GM23248 (cell line): Measurements from ENCODE around the gene ASB5. TPM values are rescaled to one million over a fixed set of nuclear protein-coding genes. Genes with fewer than 3 reads are reported as not detected.

Experiments
- DNase-seq: peaks from one replicate; pipeline ENCODE4 v3.0.0-alpha.2; 2015
- H2AFZ ChIP-seq: fragments of 200-600 bp; sonication (generic); 2 replicates; pipeline ENCODE4 v1.6.1; 2016; ENCODE audit warnings: antibody characterized with exemption
- H3F3A ChIP-seq: fragments of 200-600 bp; sonication (generic); 2 replicates; pipeline ENCODE4 v1.6.1; 2016; ENCODE audit warnings: mild to moderate bottlenecking, antibody characterized with exemption, mixed run types; ENCODE audit not compliant: insufficient read depth
- H3K27ac ChIP-seq: fragments of 200-600 bp; sonication (generic); 2 replicates; pipeline ENCODE4 v1.5.1; 2016; ENCODE audit warnings: mild to moderate bottlenecking
- H3K27me3 ChIP-seq: fragments of 200-600 bp; sonication (generic); replicated peaks from 2 replicates; pipeline ENCODE4 v1.6.1; 2016; ENCODE audit warnings: mild to moderate bottlenecking; ENCODE audit not compliant: insufficient read depth
- H3K36me3 ChIP-seq: fragments of 200-600 bp; sonication (generic); 2 replicates; pipeline ENCODE4 v1.6.1; 2016; ENCODE audit warnings: low read depth, mild to moderate bottlenecking
- H3K4me1 ChIP-seq: fragments of 200-600 bp; sonication (generic); 2 replicates; pipeline ENCODE4 v1.6.1; 2016; ENCODE audit warnings: mild to moderate bottlenecking; ENCODE audit not compliant: insufficient read depth
- H3K4me2 ChIP-seq: fragments of 200-600 bp; sonication (generic); one replicate; pipeline ENCODE4 v1.6.1; 2016; ENCODE audit warnings: mild to moderate bottlenecking; ENCODE audit not compliant: unreplicated experiment
- H3K4me3 ChIP-seq: fragments of 200-600 bp; sonication (generic); 2 replicates; pipeline ENCODE4 v1.5.1; 2016; ENCODE audit warnings: mild to moderate bottlenecking
- H3K79me2 ChIP-seq: fragments of 200-600 bp; sonication (generic); 2 replicates; pipeline ENCODE4 v1.6.1; 2016; ENCODE audit warnings: mild to moderate bottlenecking; ENCODE audit not compliant: insufficient read depth
- H3K9ac ChIP-seq: fragments of 200-600 bp; sonication (generic); 2 replicates; pipeline ENCODE4 v1.6.1; 2016; ENCODE audit warnings: mild to moderate bottlenecking
- H3K9me2 ChIP-seq: fragments of 200-600 bp; sonication (generic); 2 replicates; pipeline ENCODE4 v1.6.1; 2016; ENCODE audit warnings: mixed run types, mild to moderate bottlenecking, moderate library complexity; ENCODE audit not compliant: insufficient read depth
- H3K9me3 ChIP-seq: fragments of 200-600 bp; sonication (generic); one replicate; pipeline ENCODE4 v1.6.1; 2017; ENCODE audit warnings: low read depth
- H4K20me1 ChIP-seq: fragments of 200-600 bp; sonication (generic); 2 replicates; pipeline ENCODE4 v1.6.0; 2016; ENCODE audit not compliant: insufficient read depth
- EZH2 ChIP-seq: fragments of 200-600 bp; sonication (generic); IDR thresholded peaks from 2 replicates; pipeline ENCODE4 v1.6.1; 2018; ENCODE audit warnings: antibody characterized with exemption, mild to moderate bottlenecking; ENCODE audit not compliant: insufficient read depth, poor library complexity, severe bottlenecking
- EZH2phosphoT487 ChIP-seq: fragments of 200-600 bp; sonication (generic); IDR thresholded peaks from 2 replicates; pipeline ENCODE4 v1.6.1; 2018; ENCODE audit warnings: antibody characterized with exemption, moderate library complexity, mild to moderate bottlenecking, low read depth; ENCODE audit not compliant: insufficient read depth
- WGBS, 2 experiments: methylation state at CpG; one replicate each; pipeline ENCODE4 v1.1.6; 2015 to 2017; ENCODE audit warnings: low lambda C conversion rate in 2 of 2, low coverage in 1 of 2; ENCODE audit errors: missing lambda C conversion rate in 2 of 2; 5-methylcytosine and 5-hydroxymethylcytosine counted together
- in situ Hi-C: fragments of 300-500 bp; cut with MboI; formaldehyde crosslinking; loops from 2 replicates; pipeline ENCODE4 v1.15.0; 2020
- polyA plus RNA-seq: library from polyadenylated mRNA; unstranded; fragments of >200 nt; fragmentation: Nextera tagmentation; extraction: Ambion mirVana; gene quantifications from 2 replicates; pipeline ENCODE4 v1.2.1, GENCODE V29; 2016
- total RNA-seq: library from RNA; depleted of rRNA; stranded (reverse); fragments of >200 nt; shearing (Covaris generic); gene quantifications from 2 replicates; pipeline ENCODE4 v1.2.3, GENCODE V29; 2014

The ASB5 gene
- total and polyA plus RNA-seq, 2 experiments from 2014 or later = not detected

GRCh38 chr4:176241703-176242102 lies 27.3 kb downstream of the ASB5 start:
- no peak overlapping the region for H2AFZ ChIP-seq
- WGBS, 2 experiments = 89 to 90% methylated on average over 8 of the region's 8 CpGs
- peaks cover 10% of the 10 kb centered on the region for H3F3A ChIP-seq
- TF ChIP-seq EZH2phosphoT487 = no peak
- no peak for TF ChIP-seq EZH2
- no peaks in the 10 kb centered on the region for H3K9me3 ChIP-seq
- no peaks in the 10 kb centered on the region for H3K79me2 ChIP-seq
- DNase-seq = no peak
- H3K9me2 ChIP-seq = no peaks in the 10 kb centered on the region
- H3K4me1 ChIP-seq = peaks cover 18% of the 10 kb centered on the region
- H3K27ac ChIP-seq = no peak overlapping the region
- no peaks in the 10 kb centered on the region for H3K36me3 ChIP-seq
- in situ Hi-C loops = no loop called here
- H3K9ac ChIP-seq = no peak overlapping the region
- no peaks in the 10 kb centered on the region for H3K27me3 ChIP-seq
- H3K4me3 ChIP-seq = no peak overlapping the region
- no peak overlapping the region for H3K4me2 ChIP-seq
- H4K20me1 ChIP-seq = no peaks in the 10 kb centered on the region

GRCh38 chr4:176238826-176239225 lies 30.2 kb downstream of the ASB5 start:
- Histone ChIP-seq H3K4me1 (peaks cover 18% of the 10 kb centered on the region), H3K9me3 (no peaks in the 10 kb centered on the region), H3K4me2 (peak overlapping the region; percentile 74), H3K36me3 (no peaks in the 10 kb centered on the region), H3K27ac (peak overlapping the region; percentile 65), H3K9ac (peak overlapping the region; percentile 51; the same call in 1 of the 2 replicates), H3K4me3 (peak overlapping the region; percentile 39), H4K20me1 (no peaks in the 10 kb centered on the region), H3K9me2 (no peaks in the 10 kb centered on the region), H3F3A (peaks cover 10% of the 10 kb centered on the region), H2AFZ (peak overlapping the region; percentile 79), H3K27me3 (no peaks in the 10 kb centered on the region), H3K79me2 (no peaks in the 10 kb centered on the region)
- in situ Hi-C loops = no loop called here
- peak; percentile 42 for DNase-seq
- TF ChIP-seq EZH2phosphoT487 = no peak
- TF ChIP-seq EZH2 = no peak
- 62 to 66% methylated on average over 4 of the region's 4 CpGs for WGBS, 2 experiments

- Histone ChIP-seq H3K4me1 (peaks cover 18% of the 10 kb centered on the region), H3K4me2 (peak overlapping the region; percentile 74), H3K36me3 (no peaks in the 10 kb centered on the region), H3K4me3 (peak overlapping the region; percentile 39), H3K79me2 (no peaks in the 10 kb centered on the region), H3K9me3 (no peaks in the 10 kb centered on the region), H3K27me3 (no peaks in the 10 kb centered on the region), H3K27ac (peak overlapping the region; percentile 65), H2AFZ (peak overlapping the region; percentile 79), H3F3A (peaks cover 10% of the 10 kb centered on the region), H4K20me1 (no peaks in the 10 kb centered on the region), H3K9me2 (no peaks in the 10 kb centered on the region), H3K9ac (peak overlapping the region; percentile 51)
- in situ Hi-C loops = no loop called here
- no peak for TF ChIP-seq EZH2phosphoT487
- no peak for TF ChIP-seq EZH2
- DNase-seq = peak; percentile 74
- WGBS, 2 experiments = 11 to 14% methylated on average over 7 of the region's 7 CpGs
Observed at GRCh38 chr4:176238157-176238610, 30.8 kb downstream of the ASB5 start.

GRCh38 chr4:176236946-176237345 lies 32.1 kb downstream of the ASB5 start:
- Histone ChIP-seq H3K27ac (no peak overlapping the region), H3K9ac (no peak overlapping the region), H3K9me3 (no peaks in the 10 kb centered on the region), H3K4me2 (no peak overlapping the region), H3K79me2 (no peaks in the 10 kb centered on the region), H3K36me3 (no peaks in the 10 kb centered on the region), H2AFZ (peak overlapping the region; percentile 79; the same call in 1 of the 2 replicates), H4K20me1 (no peaks in the 10 kb centered on the region), H3F3A (peaks cover 10% of the 10 kb centered on the region), H3K4me3 (no peak overlapping the region), H3K27me3 (no peaks in the 10 kb centered on the region), H3K4me1 (peaks cover 18% of the 10 kb centered on the region), H3K9me2 (no peaks in the 10 kb centered on the region)
- peak; percentile 16 for DNase-seq
- WGBS, 2 experiments = 74 to 78% methylated on average over 5 of the region's 5 CpGs
- no peak for TF ChIP-seq EZH2
- TF ChIP-seq EZH2phosphoT487 = no peak
- in situ Hi-C loops = no loop called here

- H3K9ac ChIP-seq = no peak overlapping the region
- H3K27me3 ChIP-seq = no peaks in the 10 kb centered on the region
- no peak overlapping the region for H3K4me2 ChIP-seq
- H3K9me2 ChIP-seq = no peaks in the 10 kb centered on the region
- WGBS, 2 experiments = 61 to 62% methylated on average over 4 of the region's 4 CpGs
- no peaks in the 10 kb centered on the region for H3K79me2 ChIP-seq
- in situ Hi-C loops = no loop called here
- no peaks in the 10 kb centered on the region for H3K36me3 ChIP-seq
- H3K9me3 ChIP-seq = no peaks in the 10 kb centered on the region
- DNase-seq = no peak
- no peak for TF ChIP-seq EZH2phosphoT487
- TF ChIP-seq EZH2 = no peak
- peak overlapping the region; percentile 33; the same call in 1 of the 2 replicates for H2AFZ ChIP-seq
- H3K27ac ChIP-seq = no peak overlapping the region
- H3K4me3 ChIP-seq = no peak overlapping the region
- no peaks in the 10 kb centered on the region for H3K4me1 ChIP-seq
- H4K20me1 ChIP-seq = no peaks in the 10 kb centered on the region
- H3F3A ChIP-seq = no peaks in the 10 kb centered on the region
Observed at GRCh38 chr4:176230836-176231235, 38.2 kb downstream of the ASB5 start.
